AML-193 (cell line): Measurements from ENCODE around the gene ARHGDIG.
"Not testable (repeated sequence)": the region's sequence is repeated elsewhere in the genome, so short reads cannot be mapped to it uniquely, and the experiment has no call there.

Experiments
- DNase-seq, 2 experiments: peaks; one replicate each; lab custom pipeline; 2025; lab: John Stamatoyannopoulos, UW

ARHGDIG gene

GRCh38 chr16:330741-331140 lies 50.4 kb downstream of the ARHGDIG start:
- DNase-seq = no peak

- not testable (repeated sequence) for DNase-seq
Measured at GRCh38 chr16:331181-331814, 50.9 kb downstream of the ARHGDIG start.
